NK-92 (cell line): ENCODE data around the gene PPP1R1B.

Experiments
- DNase-seq: peaks from one replicate; lab custom pipeline; 2025; ENCODE audit not compliant: unreplicated experiment; lab: John Stamatoyannopoulos, UW

The PPP1R1B gene

DNA sequence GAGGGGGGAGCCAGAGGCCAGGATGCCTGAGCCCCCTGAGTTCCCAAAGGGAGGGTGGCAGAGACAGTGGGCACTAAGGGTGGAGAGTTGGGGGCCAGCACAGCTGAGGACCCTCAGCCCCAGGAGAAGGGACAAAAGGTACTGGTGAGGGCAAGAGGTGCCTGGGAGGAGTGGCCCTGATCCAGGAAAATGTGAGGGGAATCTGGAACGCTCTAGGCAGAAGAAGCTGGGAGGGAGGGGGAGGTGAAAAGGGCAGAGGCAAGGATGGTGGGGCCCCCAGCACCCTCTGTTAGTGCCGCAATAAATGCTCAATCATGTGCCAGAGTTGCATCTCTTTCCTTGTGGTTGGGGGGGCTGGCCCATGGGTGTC lies 39.5 kb downstream of the PPP1R1B start:
- DNase-seq: no peak

DNA sequence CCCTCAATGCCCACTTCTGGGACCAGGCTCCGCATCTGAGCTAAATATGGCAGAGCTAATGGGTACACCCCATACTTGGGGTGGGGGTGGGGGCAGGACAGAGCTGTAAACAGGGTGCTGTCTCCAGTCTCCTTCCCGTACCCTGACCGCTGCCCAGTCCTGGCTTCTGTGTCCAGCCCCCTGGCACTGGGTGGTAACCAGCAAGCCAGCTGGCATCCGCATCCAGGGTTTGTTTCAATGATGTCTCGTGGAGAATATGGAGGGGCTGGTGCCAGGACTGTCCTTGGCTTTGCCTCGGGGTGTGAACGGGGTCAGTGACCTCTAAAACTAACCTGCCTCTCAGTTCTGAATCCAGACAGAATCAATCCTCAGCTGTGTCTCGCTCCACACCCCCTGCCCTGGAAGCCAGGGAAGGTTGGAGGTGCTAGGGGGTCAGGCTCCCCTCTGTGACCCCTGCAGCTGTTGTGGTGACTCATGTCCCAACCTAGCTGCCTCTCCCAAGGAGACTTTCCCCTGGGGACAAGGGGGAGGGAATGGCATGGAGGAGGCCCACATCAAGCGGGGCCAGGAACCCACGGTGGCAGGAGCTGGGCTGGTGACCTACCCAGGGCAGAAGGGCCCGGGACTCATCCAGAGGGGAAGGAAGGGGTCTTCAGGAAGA lies 40.0 kb downstream of the PPP1R1B start:
- DNase-seq: no peak

GRCh38 chr17:39667262-39667944 lies 40.7 kb downstream of the PPP1R1B start:
- DNase-seq: no peak

- DNase-seq: no peak
Measured at GRCh38 chr17:39667945-39668924, 41.5 kb downstream of the PPP1R1B start, which contains the start of gene PNMT. TSS of gene PNMT (plus strand) at chr17:39668453. CDS start at chr17:39668476, 23 bp downstream.

DNA sequence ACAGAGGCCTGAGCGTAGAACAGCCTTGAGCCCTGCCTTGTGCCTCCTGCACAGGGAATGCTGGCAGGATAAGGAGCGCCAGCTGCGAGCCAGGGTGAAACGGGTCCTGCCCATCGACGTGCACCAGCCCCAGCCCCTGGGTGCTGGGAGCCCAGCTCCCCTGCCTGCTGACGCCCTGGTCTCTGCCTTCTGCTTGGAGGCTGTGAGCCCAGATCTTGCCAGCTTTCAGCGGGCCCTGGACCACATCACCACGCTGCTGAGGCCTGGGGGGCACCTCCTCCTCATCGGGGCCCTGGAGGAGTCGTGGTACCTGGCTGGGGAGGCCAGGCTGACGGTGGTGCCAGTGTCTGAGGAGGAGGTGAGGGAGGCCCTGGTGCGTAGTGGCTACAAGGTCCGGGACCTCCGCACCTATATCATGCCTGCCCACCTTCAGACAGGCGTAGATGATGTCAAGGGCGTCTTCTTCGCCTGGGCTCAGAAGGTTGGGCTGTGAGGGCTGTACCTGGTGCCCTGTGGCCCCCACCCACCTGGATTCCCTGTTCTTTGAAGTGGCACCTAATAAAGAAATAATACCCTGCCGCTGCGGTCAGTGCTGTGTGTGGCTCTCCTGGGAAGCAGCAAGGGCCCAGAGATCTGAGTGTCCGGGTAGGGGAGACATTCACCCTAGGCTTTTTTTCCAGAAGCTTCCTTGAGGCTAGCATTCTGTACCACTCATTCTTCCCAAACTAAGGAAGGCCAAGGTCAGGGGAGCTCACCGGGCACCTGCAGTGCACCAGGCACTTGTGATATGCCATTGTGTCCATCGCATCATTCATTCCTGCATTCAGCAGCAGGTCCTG lies 43.4 kb downstream of the PPP1R1B start:
- no peak for DNase-seq

- DNase-seq: no peak
Measured at GRCh38 chr17:39670746-39671145, 44.0 kb downstream of the PPP1R1B start.

GRCh38 chr17:39671651-39672521 lies 45.1 kb downstream of the PPP1R1B start:
- DNase-seq: no peak

DNA sequence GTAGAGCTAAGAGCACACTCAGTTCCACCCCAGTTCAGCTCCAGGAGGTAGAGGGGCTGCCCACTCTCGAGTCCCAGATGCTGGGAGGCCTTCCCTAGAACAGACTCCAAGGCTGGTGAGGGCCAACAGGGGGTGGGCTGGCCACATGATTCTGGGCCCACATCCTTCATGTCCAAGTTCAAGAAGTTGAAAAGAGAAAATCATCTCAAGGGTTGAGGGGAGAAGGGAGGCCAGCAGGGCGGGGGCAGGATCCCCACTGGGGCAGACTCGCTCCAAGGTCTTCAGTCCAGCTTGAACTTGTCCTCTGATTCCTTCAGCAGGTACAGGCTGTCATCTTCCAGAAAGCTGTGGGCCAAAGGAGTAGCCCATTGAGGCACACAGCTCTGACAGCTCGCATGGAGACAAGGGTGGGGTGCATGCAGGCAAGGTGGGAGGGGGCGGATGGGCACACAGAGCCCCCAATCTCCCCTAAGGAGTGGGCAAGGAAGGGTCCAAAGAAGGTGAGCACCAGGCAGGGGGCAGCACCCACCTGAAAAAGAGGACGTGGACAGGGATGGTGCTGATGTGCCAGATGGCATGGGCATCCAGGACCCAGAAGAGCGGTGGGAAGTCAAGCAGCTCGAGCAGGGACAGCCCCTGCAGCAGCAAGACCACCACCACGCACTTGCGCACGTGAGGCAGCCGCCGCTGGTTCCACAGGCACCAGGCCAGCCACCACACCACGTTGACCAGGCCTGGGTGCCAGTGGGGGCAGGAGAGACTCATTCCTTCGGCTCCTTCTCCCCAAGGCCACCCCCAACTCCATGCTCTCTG lies 46.0 kb downstream of the PPP1R1B start:
- DNase-seq: no peak

DNA sequence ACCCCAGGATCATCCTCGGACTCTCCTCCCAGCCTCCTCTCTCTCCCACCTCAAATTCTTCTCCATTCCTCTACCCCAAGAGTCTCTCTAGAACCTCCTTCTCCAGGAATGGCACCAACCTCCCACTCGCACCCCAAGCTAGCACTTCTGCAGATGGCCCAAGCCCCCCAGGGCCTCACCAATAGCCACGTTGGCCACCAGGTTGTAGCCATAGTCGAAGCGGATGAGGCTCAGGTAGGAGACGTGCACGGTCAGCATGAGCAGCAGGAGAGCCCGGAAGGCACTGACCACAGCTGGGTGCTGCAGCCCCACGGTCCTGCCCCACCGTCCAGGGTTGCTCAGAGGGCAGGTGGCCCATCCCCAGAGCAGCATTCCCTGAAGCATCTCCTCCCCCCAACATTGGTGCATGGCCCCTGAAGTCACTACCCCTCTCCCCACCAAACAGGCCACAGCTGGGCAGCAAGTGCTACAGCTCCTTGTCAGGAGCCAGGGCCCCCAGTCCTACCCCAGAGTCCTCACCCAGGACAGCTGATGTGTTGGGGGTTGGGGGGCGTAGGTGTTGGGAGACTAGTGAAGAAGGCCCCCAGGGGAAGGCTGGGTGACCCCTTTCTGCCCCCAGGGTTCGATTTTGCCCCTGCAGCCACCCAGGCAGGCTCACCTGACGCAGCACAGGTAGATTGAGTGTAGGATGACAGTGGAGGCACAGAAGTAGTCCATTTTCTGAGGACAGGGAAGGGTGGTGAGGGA lies 46.8 kb downstream of the PPP1R1B start:
- DNase-seq: no peak

GRCh38 chr17:39674179-39674578 lies 47.4 kb downstream of the PPP1R1B start:
- DNase-seq: no peak

- no peak for DNase-seq
Measured at GRCh38 chr17:39674702-39675389, 48.1 kb downstream of the PPP1R1B start.

DNA sequence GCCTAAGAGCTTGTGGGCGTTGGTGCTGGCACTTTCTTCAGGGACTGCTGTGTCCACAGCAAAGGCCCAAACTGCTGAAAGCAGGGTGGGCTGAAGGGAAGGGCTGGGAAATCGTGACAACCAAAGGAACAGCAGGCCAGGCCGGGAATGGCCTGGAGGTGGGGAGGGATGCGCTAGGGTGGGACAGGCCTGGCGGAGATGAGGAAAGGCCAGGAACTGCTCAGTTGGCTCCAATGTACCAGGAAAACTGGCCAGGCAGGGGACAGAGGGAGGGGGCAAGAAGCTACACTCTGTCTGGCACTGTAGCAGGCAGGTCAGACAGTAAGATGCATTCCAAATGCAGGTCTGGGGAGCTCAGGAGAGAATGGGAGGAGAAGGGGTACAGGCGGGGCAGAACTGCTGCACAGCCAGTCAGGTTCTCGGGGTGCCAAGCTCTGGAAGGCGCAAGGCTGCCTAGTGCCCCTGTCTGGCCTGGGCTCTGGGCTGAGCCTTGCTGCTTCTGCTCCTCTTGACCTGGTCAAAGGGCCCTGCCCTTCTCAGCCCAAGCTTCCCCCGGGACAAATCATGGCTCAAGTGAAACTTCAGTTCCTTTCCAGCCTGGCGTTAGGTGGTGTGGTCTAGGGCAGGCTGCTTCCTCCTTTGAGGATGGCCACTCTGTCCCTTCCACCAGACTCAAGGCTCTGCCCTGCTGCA lies 48.8 kb downstream of the PPP1R1B start:
- no peak for DNase-seq

DNA sequence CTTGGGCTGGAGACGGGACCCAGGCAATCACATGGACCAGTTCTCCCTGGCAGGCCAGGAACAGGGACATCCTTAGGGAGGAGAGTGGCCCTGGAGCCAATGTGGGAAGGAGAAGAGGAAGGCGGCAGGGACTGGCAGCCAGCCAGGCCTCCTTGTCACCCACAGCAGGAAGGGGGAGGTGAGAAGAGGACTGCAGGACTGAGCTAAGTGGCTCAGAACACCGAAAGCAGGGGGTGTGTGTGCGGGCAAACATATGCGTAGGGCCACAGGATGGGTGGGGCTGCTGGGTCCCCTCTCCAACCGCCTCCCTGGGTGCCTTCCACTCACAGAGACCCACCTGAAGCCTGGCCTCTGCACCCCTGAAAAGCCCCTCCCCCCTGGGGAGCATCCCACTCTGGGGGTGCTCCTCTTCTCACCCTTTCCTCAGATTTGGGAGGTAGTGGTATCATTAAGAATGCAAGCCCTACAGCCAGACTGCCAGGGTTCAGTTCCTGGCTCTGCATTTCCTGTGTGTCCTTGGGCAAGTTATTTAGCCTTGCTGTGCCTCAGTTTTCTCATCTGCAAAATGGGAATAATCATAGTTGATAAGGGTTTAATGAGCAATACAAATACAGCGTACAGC lies 49.6 kb downstream of the PPP1R1B start:
- no peak for DNase-seq

DNA sequence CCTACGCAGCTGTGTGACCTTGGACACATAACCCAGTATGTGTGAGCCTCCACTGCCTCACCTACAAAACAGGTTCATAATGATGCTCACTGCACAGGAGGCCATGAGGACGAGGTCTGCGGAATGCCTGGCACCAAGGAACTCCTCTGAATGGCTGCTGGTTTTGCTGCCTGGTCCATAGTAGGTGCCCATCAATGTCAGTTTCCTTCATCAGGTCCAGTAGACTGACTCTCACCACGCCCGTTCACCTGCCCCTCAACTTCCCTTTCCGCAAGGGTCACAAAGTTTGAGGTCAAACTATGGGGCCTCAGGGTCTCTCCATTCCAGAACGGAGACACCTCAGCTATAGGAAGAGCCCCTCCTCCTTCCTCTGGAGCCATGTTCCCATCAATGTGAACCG lies 50.3 kb downstream of the PPP1R1B start:
- DNase-seq: no peak

DNA sequence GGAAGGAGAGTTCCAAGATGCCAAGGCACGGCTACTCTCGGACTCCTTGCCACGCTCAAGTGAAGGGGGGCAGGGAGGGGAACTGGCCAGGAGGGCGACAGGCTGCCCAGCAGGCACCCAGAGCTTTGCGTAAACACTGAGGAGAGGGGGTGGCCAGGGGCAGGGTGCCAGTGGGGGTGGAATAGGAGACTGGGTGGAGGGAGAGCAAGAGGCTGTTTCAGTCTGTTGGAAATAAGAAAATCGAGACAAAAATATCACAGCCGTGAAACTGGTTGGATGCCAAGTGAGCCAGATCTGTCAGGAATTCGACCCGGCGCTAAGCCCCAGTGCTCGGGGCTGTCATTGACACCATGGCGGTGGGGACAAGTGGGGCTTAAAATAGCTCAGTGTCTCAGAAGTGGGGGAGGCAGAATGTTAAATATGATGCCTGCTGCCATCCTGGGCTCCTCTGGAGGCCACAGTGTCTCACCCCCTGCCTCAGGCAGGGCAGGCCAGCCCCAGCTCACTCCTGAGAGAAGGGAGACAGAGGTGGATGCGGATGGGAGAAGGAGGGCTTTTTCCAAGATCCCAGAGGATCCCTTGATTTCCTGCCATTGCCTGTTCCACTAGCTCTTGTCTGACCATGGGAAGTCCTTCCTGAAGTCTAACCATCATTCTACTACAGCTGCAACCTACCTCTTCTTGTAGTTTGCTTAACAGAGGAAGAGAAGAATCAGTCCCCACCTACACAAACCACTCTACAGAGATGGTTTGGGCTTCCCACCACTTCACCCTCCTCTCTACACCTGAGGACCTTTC lies 51.0 kb downstream of the PPP1R1B start:
- DNase-seq: no peak
